Stomach smooth muscle (tissue), 2 donors: Measurements from ENCODE around the gene TACR2.
A peak's percentile ranks its signal among the peaks of the same experiment; 100 is the strongest.

ENCODE experiments used
- H3K27ac ChIP-seq: one replicate; pipeline ENCODE4 v1.7.0; 2013; ENCODE audit warnings: mild to moderate bottlenecking, low read length, inconsistent platforms
- H3K27me3 ChIP-seq, 2 donors: one replicate each; pipeline ENCODE4 v1.7.0; 2013; ENCODE audit warnings: low read length in 2 of 2; ENCODE audit not compliant: insufficient read depth in 2 of 2, control insufficient read depth in 1 of 2
- H3K36me3 ChIP-seq, 2 donors: one replicate each; pipeline ENCODE4 v1.7.0; 2013; ENCODE audit warnings: low read length in 2 of 2; ENCODE audit not compliant: control insufficient read depth in 2 of 2, insufficient read depth in 2 of 2
- H3K4me1 ChIP-seq: one replicate; pipeline ENCODE4 v1.7.0; 2013; ENCODE audit warnings: low read length; ENCODE audit not compliant: control insufficient read depth, insufficient read depth
- H3K4me3 ChIP-seq, 2 donors: one replicate each; pipeline ENCODE4 v1.7.0; 2013; ENCODE audit warnings: low read length in 2 of 2
- H3K9ac ChIP-seq, 2 donors: one replicate each; pipeline ENCODE4 v1.7.0; 2013; ENCODE audit warnings: low read length in 2 of 2, mild to moderate bottlenecking in 1 of 2
- H3K9me3 ChIP-seq, 2 donors: one replicate each; pipeline ENCODE4 v1.7.0; 2013; ENCODE audit warnings: low read length in 2 of 2; ENCODE audit not compliant: control insufficient read depth in 2 of 2
- donor health status: healthy.
- donor health status: Pancreatic carcinoma.

TACR2 gene

DNA sequence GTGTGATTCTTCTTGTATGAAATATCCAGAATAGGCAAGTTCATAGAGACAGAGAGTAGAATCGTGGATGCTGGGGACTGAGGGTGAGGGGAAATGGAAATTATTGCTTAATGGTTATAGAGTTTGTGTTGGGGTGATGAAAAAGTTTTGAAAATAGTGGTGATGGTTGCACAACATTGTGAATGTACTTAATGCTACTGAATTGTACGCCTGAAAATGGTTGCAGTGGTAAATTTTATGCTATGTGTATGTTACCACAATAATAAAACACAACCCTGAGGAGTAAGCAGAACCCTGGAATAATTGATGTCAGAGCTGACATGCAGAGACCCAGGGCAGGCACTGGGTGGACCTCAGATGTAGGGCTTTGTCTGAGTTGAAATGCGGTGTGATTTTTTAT is 57.6 kb downstream of the TACR2 start:
- Histone ChIP-seq H3K4me1 (peaks cover 46% of the 10 kb centered on the region), H3K27me3 (no peaks in the 10 kb centered on the region), H3K27ac (no peak overlapping the region), H3K9me3 (no peaks in the 10 kb centered on the region), H3K36me3 (no peaks in the 10 kb centered on the region), H3K4me3 (no peak overlapping the region), H3K9ac (no peak overlapping the region)

DNA sequence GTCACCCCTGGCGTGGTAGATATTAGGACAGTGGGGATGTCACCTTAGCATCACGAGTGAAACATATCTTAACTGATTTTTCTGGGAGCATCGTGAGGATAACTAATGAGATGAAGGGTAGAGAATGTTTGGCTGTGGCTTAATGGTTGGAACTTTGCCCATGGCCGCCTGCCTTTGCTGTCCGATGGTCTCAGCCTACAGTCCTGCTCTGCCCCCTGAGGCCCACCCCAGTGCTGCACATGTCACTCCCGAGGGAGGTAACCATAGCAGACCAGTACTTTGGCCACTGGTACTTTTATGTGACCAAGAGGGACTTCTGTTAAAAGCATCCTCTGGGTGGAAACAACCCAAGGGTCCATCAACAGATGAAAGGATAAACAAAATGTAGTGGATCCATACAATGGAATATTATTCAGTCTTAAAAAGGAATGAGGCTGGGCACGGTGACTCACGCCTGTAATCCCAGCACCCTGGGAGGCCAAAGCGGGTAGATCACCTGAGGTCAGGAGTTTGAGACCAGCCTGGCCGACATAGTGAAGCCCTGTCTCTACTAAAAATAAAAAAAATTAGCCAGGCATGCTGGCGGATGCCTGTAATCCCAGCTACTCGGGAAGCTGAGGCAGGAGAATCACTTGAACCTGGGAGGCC is 58.4 kb downstream of the TACR2 start:
- peak overlapping the region; percentile 3 for H3K27ac ChIP-seq
- peaks cover 49% of the 10 kb centered on the region for H3K4me1 ChIP-seq

DNA sequence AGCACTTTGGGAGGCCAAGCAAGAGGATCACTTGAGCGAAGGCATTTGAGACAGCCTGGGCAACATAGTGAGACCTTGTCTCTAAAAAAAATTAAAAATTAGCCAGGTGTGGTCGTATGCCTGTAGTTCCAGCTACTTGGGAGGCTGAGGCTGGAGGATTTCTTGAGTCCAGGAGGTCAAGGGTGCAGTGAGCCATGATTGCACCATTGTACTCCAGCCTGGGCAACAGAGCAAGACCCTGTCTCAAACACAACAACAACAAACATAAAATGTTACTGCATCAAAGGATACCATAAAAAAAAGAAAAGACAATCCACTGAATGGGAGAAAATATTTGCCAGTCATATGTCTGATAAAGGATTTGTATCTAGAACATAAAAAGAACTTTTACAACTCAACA is 60.5 kb downstream of the TACR2 start:
- no peaks in the 10 kb centered on the region for H3K27me3 ChIP-seq
- H3K4me1 ChIP-seq, result peaks cover 32% of the 10 kb centered on the region
- H3K9me3 ChIP-seq, result no peaks in the 10 kb centered on the region
- H3K36me3 ChIP-seq, result peaks cover 2 to 4% of the 10 kb centered on the region in 2 donors
- no peak overlapping the region for H3K9ac ChIP-seq
- no peak overlapping the region for H3K27ac ChIP-seq
- H3K4me3 ChIP-seq, result no peak overlapping the region

More for the DNA sequence above, 58.4 kb downstream of the TACR2 start:
- Histone ChIP-seq H3K9ac (no peak overlapping the region), H3K4me3 (no peak overlapping the region), H3K27me3 (no peaks in the 10 kb centered on the region), H3K36me3 (peaks cover 2% of the 10 kb centered on the region in 2 donors), H3K9me3 (no peaks in the 10 kb centered on the region)

DNA sequence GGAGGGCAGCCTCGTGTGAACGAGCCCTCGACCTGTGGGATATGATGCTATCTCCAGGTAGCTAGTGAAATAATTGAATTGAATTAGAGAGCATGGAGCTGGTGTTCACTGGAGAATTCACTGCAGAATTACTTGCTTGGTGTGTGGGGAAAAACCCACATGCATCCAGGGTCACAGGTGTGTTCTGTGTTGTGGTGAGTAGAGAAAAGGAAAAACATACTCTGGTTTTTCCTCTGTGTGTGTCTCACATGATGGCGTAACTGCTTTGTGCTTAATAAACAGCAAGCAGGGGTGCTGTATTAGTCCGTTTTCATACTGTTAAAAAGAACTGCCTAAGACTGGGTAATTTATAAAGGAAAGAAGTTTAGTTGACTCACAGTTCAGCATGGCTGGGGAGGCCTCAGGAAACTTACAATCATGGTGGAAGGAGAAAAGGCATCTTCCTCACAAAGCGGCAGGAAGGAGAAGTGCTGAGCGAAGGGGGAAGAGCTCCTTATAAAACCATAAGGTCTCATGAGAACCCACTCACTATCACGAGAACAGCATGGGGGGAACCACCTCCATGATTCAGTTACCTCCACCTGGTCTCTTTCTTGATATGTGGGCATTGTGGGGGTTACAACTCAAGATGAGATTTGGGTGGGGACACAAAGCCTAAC is 62.6 kb downstream of the TACR2 start:
- Histone ChIP-seq H3K4me1 (peaks cover 17% of the 10 kb centered on the region), H3K4me3 (no peak overlapping the region), H3K27me3 (no peaks in the 10 kb centered on the region), H3K9ac (no peak overlapping the region), H3K9me3 (no peaks in the 10 kb centered on the region), H3K36me3 (peaks cover 2 to 7% of the 10 kb centered on the region in 2 donors), H3K27ac (no peak overlapping the region)
